Breast epithelium (tissue), 4 donors: ENCODE measurements around the gene F2RL3. TPM values are rescaled to one million over a fixed set of nuclear protein-coding genes. Genes with fewer than 3 reads are reported as not detected.

Experiments
- DNase-seq, 2 donors: peaks; one replicate each; pipeline ENCODE4 v3.0.0-alpha.2; 2019; ENCODE audit warnings: low spot score in 2 of 2
- H3K27ac ChIP-seq, 2 donors: fragments of 200-600 bp; sonication (generic) in 1 of 2; one replicate each; pipeline ENCODE4 v1.5.1; 2016 to 2019; ENCODE audit warnings: mild to moderate bottlenecking in 1 of 2
- H3K27me3 ChIP-seq, 2 donors: fragments of 200-600 bp; sonication (generic) in 1 of 2; one replicate each; pipeline versions ENCODE4 v1.5.1 to v1.6.0; 2017 to 2019; ENCODE audit warnings: control low read depth in 1 of 2, mild to moderate bottlenecking in 1 of 2
- H3K36me3 ChIP-seq: fragments of 200-600 bp; one replicate; pipeline ENCODE4 v1.5.1; 2019
- H3K4me1 ChIP-seq, 2 donors: fragments of 200-600 bp; sonication (generic); one replicate each; pipeline ENCODE4 v1.5.1; 2016 to 2019; ENCODE audit warnings: control low read depth in 1 of 2
- H3K4me3 ChIP-seq, 3 donors: fragments of 200-600 bp; sonication (generic); 1 replicate in 2 of 3; 2 replicates in 1 of 3; pipeline ENCODE4 v1.5.1; 2016 to 2019; ENCODE audit warnings: mild to moderate bottlenecking in 3 of 3, moderate library complexity in 2 of 3
- H3K9me3 ChIP-seq, 2 donors: fragments of 200-600 bp; sonication (generic) in 1 of 2; one replicate each; pipeline ENCODE4 v1.5.1; 2016 to 2019; ENCODE audit warnings: control low read depth in 1 of 2
- POLR2A ChIP-seq: fragments of 450-650 bp; IDR thresholded peaks from one replicate; pipeline ENCODE4 v1.6.1; 2016; ENCODE audit warnings: antibody characterized with exemption, mild to moderate bottlenecking, moderate library complexity
- POLR2AphosphoS5 ChIP-seq, 3 donors: sonication (generic); formaldehyde crosslinking; IDR thresholded peaks; one replicate each; pipeline ENCODE4 v1.6.1; 2017; ENCODE audit warnings: antibody characterized with exemption in 3 of 3
- intact Hi-C: fragments of 100-400 bp; cut with DNase I; formaldehyde crosslinking; loops from one replicate; pipeline ENCODE4 v1.15.1; 2023; ENCODE audit warnings: low total_unique reads
- total RNA-seq, 3 donors: library from RNA; depleted of rRNA; stranded (reverse); fragments of >200 nt; gene quantifications; one replicate each; pipeline ENCODE4 v1.1.0, GENCODE V29; 2016
- TF ChIP-seq, protein P1 (sequence below), 3 donors: fragments of 450-650 bp; IDR thresholded peaks; one replicate each; pipeline ENCODE4 v1.5.1; 2016 to 2017; ENCODE audit warnings: antibody characterized with exemption in 3 of 3, mild to moderate bottlenecking in 3 of 3, moderate library complexity in 3 of 3

F2RL3 gene
- total RNA-seq, 3 donors from 2014 or later: 0.32 to 27.5 (median 4.2) TPM

DNA sequence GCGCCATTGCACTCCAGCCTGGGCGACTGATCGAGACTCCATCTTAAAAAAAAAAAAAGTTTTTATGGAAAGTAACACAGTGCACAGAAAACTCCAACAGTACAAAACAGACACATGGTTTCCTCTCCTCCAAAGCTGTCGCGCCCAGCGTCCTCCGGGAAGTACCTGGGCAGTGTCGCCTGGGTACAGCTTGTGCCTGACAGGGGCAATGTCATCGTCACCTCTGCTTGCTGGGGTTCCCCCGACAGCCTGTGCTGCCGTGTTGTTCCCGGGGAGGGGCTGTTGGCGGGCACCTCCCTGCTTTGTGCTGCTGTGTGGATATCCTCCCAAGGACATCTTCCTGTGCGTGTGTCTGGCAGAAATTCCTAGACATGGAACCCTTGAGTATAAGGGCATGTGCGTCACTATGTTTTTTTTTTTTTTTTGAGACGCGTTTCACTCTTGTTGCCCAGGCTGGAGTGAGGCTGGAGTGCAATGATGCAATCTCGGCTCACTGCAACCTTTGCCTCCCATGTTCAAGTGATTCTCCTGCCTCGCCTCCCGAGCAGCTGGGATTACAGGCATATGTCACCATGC, 2.4 kb upstream of the F2RL3 start:
- H3K27me3 ChIP-seq: no peaks in the 10 kb centered on the region
- peaks cover 15 to 18% of the 10 kb centered on the region in 2 donors for H3K9me3 ChIP-seq
- H3K27ac ChIP-seq: peak overlapping the region in 1 of 2 donors; percentile 66
- TF ChIP-seq POLR2AphosphoS5 (IDR thresholded peaks at IDR 0.05): peak in 1 of 3 donors; percentile 90
- TF ChIP-seq, protein P1, sequence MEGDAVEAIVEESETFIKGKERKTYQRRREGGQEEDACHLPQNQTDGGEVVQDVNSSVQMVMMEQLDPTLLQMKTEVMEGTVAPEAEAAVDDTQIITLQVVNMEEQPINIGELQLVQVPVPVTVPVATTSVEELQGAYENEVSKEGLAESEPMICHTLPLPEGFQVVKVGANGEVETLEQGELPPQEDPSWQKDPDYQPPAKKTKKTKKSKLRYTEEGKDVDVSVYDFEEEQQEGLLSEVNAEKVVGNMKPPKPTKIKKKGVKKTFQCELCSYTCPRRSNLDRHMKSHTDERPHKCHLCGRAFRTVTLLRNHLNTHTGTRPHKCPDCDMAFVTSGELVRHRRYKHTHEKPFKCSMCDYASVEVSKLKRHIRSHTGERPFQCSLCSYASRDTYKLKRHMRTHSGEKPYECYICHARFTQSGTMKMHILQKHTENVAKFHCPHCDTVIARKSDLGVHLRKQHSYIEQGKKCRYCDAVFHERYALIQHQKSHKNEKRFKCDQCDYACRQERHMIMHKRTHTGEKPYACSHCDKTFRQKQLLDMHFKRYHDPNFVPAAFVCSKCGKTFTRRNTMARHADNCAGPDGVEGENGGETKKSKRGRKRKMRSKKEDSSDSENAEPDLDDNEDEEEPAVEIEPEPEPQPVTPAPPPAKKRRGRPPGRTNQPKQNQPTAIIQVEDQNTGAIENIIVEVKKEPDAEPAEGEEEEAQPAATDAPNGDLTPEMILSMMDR (IDR thresholded peaks at IDR 0.05): no peak
- no peaks in the 10 kb centered on the region for H3K36me3 ChIP-seq
- peak overlapping the region in 1 of 3 donors; percentile 13 for H3K4me3 ChIP-seq
- H3K4me1 ChIP-seq: peaks cover 0 to 5% of the 10 kb centered on the region in 2 donors
- peak in 1 of 2 donors; percentile 49 for DNase-seq
- intact Hi-C loops: no loop called here

DNA sequence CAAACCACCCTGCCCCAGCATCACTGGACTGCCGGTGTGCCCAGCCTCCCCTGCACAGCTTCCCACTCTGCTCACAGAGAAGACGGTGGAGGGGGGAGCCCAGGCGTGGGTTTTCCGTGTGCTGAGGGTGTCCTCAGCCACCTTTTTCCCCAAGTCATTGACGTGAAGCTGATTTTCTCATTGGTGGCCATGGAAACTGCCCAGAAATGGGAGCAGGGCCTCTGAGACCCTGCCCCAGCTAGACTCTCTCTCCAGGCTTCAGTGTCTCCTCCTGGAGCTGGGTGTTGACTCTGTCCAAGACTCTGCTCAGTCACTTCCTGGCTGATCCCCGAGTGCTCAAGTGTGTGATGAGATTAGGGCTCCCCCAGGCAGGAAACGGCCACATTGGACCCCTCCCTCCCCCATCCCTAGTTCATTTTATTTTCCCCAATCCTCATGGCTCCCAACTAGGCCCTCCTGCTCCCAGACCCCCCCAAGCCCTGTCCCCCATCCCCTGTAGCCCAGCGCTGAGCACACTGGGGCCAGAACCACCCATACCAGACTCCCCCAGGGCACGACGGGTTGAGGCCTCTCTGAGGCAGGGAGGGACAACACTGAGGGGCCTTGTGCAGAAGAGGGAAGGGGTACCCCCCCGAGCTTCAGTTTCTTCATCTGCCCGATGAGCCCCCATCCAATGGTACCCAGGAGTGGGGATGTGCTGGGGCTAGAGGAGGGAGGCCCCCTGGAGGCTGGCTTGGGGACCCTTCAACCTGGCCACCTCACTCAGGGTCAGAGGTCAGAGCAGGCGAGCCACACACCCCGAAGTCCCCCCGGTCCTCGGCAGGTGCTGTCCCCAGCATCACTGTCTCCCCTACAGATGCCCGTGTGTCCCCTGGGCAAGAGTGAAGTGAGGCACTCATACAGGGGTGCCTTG, 1.2 kb upstream of the F2RL3 start:
- intact Hi-C loops: no loop called here
- TF ChIP-seq, protein P1 (IDR thresholded peaks at IDR 0.05): no peak
- TF ChIP-seq POLR2AphosphoS5 (IDR thresholded peaks at IDR 0.05): no peak
- no peak for TF ChIP-seq POLR2A
- no peaks in the 10 kb centered on the region for H3K27me3 ChIP-seq
- peaks cover 0 to 5% of the 10 kb centered on the region in 2 donors for H3K4me1 ChIP-seq
- no peak for DNase-seq
- peak overlapping the region in 1 of 2 donors; percentile 69 for H3K27ac ChIP-seq
- H3K36me3 ChIP-seq: no peaks in the 10 kb centered on the region
- no peak overlapping the region for H3K4me3 ChIP-seq
- peaks cover 5 to 6% of the 10 kb centered on the region in 2 donors for H3K9me3 ChIP-seq

DNA sequence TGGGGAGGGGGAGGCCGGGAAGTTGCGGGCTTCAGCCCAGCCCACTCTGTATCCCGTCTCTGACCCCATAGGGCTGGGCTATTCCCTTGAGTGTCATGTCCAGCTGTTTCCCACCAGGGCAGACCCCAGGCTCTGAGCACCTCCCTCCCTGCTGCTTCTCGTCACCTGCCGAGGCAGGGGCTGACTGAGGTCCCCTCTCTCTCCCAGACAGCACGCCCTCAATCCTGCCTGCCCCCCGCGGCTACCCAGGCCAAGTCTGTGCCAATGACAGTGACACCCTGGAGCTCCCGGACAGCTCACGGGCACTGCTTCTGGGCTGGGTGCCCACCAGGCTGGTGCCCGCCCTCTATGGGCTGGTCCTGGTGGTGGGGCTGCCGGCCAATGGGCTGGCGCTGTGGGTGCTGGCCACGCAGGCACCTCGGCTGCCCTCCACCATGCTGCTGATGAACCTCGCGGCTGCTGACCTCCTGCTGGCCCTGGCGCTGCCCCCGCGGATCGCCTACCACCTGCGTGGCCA, 625 bp downstream of the F2RL3 start:
- peak overlapping the region; percentile 52 to 69 for H3K27ac ChIP-seq
- TF ChIP-seq, protein P1 (IDR thresholded peaks at IDR 0.05): no peak
- TF ChIP-seq POLR2A (no peak), POLR2AphosphoS5 (IDR thresholded peaks at IDR 0.05) (no peak)
- H3K4me1 ChIP-seq: peaks cover 0 to 5% of the 10 kb centered on the region in 2 donors
- intact Hi-C loops: no loop called here
- H3K36me3 ChIP-seq: no peaks in the 10 kb centered on the region
- no peak for DNase-seq
- H3K4me3 ChIP-seq: peak overlapping the region; percentile 2 to 59 (median 45)
- no peaks in the 10 kb centered on the region for H3K9me3 ChIP-seq
- no peaks in the 10 kb centered on the region for H3K27me3 ChIP-seq

DNA sequence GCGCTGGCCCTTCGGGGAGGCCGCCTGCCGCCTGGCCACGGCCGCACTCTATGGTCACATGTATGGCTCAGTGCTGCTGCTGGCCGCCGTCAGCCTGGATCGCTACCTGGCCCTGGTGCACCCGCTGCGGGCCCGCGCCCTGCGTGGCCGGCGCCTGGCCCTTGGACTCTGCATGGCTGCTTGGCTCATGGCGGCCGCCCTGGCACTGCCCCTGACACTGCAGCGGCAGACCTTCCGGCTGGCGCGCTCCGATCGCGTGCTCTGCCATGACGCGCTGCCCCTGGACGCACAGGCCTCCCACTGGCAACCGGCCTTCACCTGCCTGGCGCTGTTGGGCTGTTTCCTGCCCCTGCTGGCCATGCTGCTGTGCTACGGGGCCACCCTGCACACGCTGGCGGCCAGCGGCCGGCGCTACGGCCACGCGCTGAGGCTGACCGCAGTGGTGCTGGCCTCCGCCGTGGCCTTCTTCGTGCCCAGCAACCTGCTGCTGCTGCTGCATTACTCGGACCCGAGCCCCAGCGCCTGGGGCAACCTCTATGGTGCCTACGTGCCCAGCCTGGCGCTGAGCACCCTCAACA, 1.2 kb downstream of the F2RL3 start:
- no peaks in the 10 kb centered on the region for H3K27me3 ChIP-seq
- TF ChIP-seq, protein P1 (IDR thresholded peaks at IDR 0.05): no peak
- TF ChIP-seq POLR2AphosphoS5 (IDR thresholded peaks at IDR 0.05) (no peak), POLR2A (no peak)
- H3K4me1 ChIP-seq: peaks cover 0 to 5% of the 10 kb centered on the region in 2 donors
- no peaks in the 10 kb centered on the region for H3K36me3 ChIP-seq
- H3K4me3 ChIP-seq: peak overlapping the region in 2 of 3 donors; percentile 45 to 59
- no peaks in the 10 kb centered on the region for H3K9me3 ChIP-seq
- intact Hi-C loops: no loop called here
- DNase-seq: no peak
- H3K27ac ChIP-seq: peak overlapping the region; percentile 52 to 69
